GM12801 (cell line): Measurements from ENCODE around the gene KRT79.

ENCODE experiments used
- CTCF ChIP-seq: IDR thresholded peaks from one replicate; pipeline ENCODE4 v1.5.1; 2011; ENCODE audit warnings: control low read depth; ENCODE audit not compliant: insufficient read length; ENCODE audit errors: extremely low read depth

KRT79 gene

GRCh38 chr12:52851787-52852186 is 17.7 kb upstream of the KRT79 start:
- TF ChIP-seq CTCF = no peak

GRCh38 chr12:52850681-52851080 is 16.6 kb upstream of the KRT79 start:
- no peak for TF ChIP-seq CTCF

- TF ChIP-seq CTCF = no peak
These were observed 15.4 kb upstream of the KRT79 start for GRCh38 chr12:52849511-52849910.

GRCh38 chr12:52848661-52849255 is 14.6 kb upstream of the KRT79 start, which contains the start of gene KRT78:
KRT78 (minus strand) TSS chr12:52848994; CDS start chr12:52848930, 64 bp downstream.
- TF ChIP-seq CTCF = no peak

- no peak for TF ChIP-seq CTCF
These were observed 13.4 kb upstream of the KRT79 start for GRCh38 chr12:52847335-52848102.

- TF ChIP-seq CTCF = no peak
These were observed 12.4 kb upstream of the KRT79 start for GRCh38 chr12:52846356-52846970.

GRCh38 chr12:52845946-52846345 is 11.8 kb upstream of the KRT79 start:
- no peak for TF ChIP-seq CTCF
